Measurements from ENCODE around the gene GPRC5A.

DNA sequence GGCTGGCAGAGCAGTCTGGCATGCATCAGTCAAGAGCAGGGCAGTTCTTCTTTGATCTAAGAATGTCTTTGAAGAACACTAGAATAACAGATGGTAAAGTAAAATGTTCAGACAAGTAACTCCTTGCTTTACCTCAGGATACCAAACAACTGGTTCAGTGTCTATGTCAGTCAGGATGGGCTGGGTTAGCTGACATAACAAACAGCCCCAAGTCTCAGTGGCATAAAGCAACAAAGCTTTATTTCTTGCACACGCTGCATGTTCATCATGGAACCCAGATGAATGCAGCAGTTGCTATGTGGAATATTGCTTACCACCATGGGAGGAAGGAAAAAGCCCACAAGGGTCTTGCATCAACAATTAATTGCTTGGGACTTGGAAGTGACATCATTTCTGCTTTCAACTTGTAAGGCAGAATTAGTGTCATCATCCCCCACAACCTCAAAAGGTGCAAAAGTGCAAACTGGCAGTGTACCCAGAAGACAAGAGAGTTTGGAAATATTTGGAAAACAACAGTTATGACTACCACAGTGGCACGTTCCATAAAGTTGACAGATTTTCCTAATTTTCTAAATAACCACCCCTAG is 39.4 kb downstream of the GPRC5A start:
- TF ChIP-seq POLR2A (IDR thresholded peaks at IDR 0.05) (no peak), POLR2AphosphoS5 (IDR thresholded peaks at IDR 0.05) (no peak)
- TF ChIP-seq, protein P1, sequence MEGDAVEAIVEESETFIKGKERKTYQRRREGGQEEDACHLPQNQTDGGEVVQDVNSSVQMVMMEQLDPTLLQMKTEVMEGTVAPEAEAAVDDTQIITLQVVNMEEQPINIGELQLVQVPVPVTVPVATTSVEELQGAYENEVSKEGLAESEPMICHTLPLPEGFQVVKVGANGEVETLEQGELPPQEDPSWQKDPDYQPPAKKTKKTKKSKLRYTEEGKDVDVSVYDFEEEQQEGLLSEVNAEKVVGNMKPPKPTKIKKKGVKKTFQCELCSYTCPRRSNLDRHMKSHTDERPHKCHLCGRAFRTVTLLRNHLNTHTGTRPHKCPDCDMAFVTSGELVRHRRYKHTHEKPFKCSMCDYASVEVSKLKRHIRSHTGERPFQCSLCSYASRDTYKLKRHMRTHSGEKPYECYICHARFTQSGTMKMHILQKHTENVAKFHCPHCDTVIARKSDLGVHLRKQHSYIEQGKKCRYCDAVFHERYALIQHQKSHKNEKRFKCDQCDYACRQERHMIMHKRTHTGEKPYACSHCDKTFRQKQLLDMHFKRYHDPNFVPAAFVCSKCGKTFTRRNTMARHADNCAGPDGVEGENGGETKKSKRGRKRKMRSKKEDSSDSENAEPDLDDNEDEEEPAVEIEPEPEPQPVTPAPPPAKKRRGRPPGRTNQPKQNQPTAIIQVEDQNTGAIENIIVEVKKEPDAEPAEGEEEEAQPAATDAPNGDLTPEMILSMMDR (IDR thresholded peaks at IDR 0.05 in 8 of 11, conservative IDR thresholded peaks at IDR 0.05 in 3 of 11): no peak

All from spleen (tissue), 7 donors.